AG10803 (cell line): ENCODE results near the gene METRN.

Source experiments
- DNase-seq: peaks from one replicate; pipeline ENCODE4 v3.0.0; 2010; ENCODE audit warnings: low read depth
- H3K4me3 ChIP-seq: 2 replicates; pipeline ENCODE4 v1.5.1; 2011; ENCODE audit warnings: mild to moderate bottlenecking, low read length, control low read depth
- TF ChIP-seq, protein P1 (sequence below): conservative IDR thresholded peaks from 2 replicates; pipeline ENCODE4 v1.5.1; 2011; ENCODE audit warnings: mild to moderate bottlenecking, low read length, control low read depth, inconsistent platforms

The METRN gene

DNA sequence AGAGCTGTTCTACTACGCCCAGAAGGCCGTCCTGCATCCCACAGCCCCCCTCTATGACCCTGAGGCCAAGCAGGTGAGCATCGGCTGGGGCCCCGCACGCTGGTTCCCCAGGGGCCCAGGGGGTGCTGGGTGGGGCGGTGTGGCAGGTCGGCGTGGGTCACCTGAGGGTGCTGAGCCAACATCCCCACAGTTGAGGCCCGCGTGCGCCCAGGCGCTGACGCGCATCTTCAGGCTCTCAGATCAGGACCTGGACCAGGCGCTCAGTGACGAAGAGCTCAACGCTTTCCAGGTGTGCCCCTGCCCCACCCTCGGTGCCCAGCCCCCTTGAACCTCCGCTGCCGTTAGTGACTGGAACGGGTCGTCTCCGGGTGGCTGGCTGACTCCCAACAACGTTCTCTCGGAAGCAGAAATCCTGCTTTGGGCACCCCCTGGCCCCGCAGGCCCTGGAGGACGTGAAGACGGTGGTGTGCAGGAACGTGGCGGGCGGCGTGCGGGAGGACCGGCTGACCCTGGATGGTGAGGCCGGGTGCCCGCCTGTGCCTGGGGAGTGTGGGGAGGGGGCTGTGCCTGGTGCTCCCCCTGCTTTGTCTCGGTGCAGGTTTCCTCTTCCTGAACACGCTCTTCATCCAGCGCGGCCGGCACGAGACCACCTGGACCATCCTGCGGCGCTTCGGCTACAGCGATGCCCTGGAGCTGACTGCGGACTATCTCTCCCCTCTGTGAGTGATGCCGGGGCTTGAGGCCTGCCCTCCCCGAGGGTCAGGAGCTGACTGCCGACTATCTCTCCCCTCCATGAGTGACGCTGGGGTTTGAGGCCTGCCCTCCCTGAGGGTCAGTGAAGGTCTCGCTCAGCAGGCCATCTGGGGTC lies 44.2 kb upstream of the METRN start:
- no peak for DNase-seq
- TF ChIP-seq, protein P1, sequence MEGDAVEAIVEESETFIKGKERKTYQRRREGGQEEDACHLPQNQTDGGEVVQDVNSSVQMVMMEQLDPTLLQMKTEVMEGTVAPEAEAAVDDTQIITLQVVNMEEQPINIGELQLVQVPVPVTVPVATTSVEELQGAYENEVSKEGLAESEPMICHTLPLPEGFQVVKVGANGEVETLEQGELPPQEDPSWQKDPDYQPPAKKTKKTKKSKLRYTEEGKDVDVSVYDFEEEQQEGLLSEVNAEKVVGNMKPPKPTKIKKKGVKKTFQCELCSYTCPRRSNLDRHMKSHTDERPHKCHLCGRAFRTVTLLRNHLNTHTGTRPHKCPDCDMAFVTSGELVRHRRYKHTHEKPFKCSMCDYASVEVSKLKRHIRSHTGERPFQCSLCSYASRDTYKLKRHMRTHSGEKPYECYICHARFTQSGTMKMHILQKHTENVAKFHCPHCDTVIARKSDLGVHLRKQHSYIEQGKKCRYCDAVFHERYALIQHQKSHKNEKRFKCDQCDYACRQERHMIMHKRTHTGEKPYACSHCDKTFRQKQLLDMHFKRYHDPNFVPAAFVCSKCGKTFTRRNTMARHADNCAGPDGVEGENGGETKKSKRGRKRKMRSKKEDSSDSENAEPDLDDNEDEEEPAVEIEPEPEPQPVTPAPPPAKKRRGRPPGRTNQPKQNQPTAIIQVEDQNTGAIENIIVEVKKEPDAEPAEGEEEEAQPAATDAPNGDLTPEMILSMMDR, result no peak
- H3K4me3 ChIP-seq, result no peak overlapping the region

DNA sequence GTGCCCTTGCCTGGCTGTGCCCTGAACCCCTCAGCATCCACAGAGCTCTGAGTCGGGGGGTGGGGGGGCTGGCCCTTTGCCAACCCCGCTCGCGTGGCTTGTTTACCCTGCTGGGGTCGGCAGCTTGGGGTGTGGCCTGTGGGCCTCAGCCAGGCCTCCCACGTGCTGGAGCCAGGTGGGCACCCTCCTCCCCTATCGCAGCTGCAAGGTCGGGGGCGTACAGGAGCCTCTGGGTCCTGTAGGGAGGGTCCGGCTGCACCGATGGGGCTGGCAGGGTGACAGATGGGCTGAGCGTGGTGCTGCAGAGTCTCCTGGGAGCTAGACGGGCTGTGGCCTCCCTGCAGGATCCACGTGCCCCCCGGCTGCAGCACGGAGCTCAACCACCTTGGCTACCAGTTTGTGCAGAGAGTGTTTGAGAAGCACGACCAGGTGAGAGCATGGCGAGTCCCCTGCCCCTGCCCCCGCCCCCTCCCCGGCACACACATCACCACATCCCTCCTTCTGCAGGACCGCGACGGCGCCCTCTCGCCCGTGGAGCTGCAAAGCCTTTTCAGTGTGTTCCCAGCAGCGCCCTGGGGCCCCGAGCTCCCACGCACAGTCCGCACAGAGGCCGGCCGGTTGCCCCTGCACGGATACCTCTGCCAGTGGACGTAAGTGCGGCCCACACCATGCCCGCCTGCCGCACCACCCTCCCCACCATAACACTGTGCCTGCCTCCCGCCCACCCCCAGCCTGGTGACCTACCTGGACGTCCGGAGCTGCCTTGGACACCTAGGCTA lies 43.4 kb upstream of the METRN start:
- no peak overlapping the region for H3K4me3 ChIP-seq
- TF ChIP-seq, protein P1, result no peak
- DNase-seq, result no peak

DNA sequence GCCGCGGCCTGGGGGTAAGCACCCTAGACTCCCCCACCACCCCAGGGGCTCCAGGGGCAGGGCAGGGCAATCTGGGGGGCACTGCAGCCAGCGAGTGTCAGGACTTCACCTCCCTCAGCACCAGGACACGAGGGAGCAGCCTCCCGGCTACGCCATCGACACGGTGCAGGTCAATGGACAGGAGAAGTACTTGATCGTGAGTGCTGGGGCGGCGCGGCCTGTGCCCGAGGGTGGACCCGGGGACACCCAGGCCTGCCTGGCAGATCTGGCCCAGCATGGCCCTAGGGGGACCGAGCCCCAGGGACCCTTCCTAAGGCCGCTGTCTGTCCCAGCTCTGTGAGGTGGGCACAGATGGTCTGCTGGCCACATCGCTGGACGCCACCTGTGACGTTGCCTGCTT lies 42.5 kb upstream of the METRN start:
- TF ChIP-seq, protein P1, result no peak
- no peak overlapping the region for H3K4me3 ChIP-seq
- no peak for DNase-seq

DNA sequence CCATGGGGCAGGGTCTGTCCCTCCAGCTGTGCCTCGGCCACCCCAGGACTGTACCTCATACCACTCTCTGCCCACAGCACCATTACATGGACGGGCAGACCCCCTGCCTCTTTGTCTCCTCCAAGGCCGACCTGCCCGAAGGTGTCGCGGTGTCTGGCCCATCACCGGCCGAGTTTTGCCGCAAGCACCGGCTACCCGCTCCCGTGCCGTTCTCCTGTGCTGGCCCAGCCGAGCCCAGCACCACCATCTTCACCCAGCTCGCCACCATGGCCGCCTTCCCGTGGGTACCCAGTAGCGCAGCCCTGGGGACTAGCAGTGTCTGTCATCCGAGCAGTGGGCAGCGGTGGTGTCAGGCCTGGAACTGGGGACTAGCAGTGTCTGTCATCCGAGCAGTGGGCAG lies 42.1 kb upstream of the METRN start:
- DNase-seq, result no peak
- no peak overlapping the region for H3K4me3 ChIP-seq
- TF ChIP-seq, protein P1, result no peak

DNA sequence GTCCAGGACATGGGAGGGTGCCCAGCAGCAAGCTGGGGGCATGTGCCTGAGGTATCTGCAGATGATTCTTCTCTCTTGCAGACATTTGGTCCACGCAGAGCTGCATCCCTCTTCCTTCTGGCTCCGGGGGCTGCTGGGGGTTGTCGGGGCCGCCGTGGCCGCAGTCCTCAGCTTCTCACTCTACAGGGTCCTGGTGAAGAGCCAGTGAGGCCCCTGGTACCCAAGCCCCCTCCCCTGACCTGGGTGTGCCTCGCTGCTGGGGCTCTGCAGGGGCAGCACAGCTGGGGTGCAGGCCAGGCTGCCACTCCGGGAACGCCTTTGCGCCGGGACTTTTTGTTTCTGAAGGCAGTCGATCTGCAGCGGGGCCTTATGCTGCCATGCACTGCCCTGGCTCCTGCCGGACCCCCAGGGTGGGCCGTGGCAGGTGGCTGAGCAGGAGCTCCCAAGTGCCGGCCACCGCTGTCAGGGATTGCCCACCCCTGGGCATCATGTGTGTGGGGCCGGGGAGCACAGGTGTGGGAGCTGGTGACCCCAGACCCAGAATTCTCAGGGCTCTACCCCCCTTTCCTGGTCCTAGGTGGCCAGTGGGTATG lies 41.4 kb upstream of the METRN start:
- TF ChIP-seq, protein P1, result no peak
- no peak for DNase-seq
- no peak overlapping the region for H3K4me3 ChIP-seq

DNA sequence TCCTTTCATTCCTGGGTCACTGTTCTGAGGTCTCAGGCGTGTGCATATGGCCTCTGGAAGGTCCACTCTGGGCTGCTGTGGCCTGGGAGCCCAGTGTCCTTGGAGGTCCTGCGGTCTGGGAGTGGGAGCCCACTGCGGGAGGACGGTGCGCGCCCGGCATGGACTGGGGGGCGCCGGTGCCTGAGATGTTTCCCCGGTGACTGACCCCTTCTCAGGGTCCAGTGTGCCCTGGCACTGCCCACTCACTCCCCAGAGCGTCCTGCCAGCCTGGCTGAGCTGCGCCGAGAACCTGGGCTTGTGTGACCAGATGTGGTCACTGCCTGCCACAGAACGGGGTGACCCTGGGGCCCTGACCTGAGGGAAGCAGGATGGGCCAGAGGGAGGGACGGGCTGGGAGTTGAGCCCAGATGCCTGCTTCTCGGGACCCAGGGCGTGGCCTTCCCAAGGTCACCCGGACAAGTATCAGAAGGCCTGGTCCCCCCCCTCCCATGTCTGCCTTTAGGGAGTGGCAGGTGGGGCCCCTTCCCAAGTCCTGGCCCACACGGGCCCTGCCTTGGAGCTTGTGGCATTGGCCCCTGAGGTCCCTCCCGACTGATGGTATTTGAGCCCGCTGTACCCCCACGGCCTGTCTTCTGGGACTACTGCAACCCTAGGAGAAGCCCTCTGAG lies 40.6 kb upstream of the METRN start:
- DNase-seq, result no peak
- H3K4me3 ChIP-seq, result no peak overlapping the region
- TF ChIP-seq, protein P1, result no peak
